ENCODE results near the gene BRI3BP.

DNA sequence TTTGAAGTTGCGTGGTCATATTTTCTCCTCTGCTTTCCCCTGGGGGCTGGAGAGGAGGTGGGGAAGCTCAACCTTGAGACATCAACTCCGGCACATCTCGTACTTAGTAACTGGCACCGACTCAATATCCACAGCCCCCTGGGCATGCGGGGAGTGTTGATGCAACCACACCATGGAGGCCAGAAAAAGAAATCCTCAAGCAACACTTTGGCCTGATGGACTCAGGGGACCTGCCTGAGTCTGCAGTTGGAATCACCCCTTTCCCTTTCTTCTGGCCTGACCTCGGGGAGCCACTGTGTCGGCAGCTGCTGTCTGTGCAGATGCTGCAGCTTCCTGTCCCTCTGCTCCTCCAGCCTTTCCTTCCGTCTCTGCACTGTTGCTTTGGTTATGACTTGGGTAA, 60.4 kb downstream of the BRI3BP start:
- TF ChIP-seq, protein P1, sequence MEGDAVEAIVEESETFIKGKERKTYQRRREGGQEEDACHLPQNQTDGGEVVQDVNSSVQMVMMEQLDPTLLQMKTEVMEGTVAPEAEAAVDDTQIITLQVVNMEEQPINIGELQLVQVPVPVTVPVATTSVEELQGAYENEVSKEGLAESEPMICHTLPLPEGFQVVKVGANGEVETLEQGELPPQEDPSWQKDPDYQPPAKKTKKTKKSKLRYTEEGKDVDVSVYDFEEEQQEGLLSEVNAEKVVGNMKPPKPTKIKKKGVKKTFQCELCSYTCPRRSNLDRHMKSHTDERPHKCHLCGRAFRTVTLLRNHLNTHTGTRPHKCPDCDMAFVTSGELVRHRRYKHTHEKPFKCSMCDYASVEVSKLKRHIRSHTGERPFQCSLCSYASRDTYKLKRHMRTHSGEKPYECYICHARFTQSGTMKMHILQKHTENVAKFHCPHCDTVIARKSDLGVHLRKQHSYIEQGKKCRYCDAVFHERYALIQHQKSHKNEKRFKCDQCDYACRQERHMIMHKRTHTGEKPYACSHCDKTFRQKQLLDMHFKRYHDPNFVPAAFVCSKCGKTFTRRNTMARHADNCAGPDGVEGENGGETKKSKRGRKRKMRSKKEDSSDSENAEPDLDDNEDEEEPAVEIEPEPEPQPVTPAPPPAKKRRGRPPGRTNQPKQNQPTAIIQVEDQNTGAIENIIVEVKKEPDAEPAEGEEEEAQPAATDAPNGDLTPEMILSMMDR (conservative IDR thresholded peaks at IDR 0.05), result no peak
- no peak for TF ChIP-seq ZFX (IDR thresholded peaks at IDR 0.05)
